GM21529 (cell line): Measurements from ENCODE around the gene DLGAP3.

Experiments
- ATAC-seq: cut with Tn5 transposase; IDR thresholded peaks from one replicate; pipeline ENCODE4 v1.9.1; 2021; ENCODE audit not compliant: unreplicated experiment

The DLGAP3 gene

GRCh38 chr1:34929853-34930701 is 627 bp upstream of the DLGAP3 start:
- no peak for ATAC-seq

DNA sequence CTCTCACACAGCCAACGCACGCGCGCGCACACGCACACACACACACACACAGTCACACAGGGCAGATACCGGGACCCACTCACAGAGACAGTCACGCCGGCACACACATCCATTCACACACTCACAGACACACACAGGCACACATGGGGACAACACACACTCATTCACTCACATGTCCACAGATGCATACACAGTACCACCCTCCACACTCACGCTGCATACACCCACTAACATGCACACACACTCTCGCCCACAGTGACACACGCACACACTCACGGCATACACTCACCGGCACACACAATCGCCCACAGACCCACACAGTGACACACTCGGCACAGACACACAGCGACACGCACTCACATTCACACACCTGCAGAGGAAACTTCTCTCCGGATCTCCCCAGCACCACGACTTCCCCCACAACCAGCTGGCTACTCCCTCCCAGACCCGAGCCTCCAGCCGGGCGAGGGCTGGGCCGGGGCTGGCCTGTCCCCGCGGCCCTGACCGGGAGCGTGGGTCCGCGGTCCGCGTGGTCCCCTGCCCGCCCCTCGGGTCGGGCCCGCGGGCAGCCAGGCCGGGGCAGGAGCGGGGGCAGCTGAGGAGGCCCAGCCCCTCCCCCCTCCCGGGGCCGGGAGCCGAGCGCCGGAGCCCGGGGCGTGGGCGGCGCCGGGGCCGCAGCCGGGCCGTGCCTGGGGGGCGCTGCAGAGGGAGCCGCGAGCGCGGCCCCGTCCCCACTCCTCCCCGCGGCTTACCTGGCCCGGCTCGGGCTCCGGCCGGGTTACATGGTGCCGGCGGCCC is 552 bp downstream of the DLGAP3 start:
- no peak for ATAC-seq

DNA sequence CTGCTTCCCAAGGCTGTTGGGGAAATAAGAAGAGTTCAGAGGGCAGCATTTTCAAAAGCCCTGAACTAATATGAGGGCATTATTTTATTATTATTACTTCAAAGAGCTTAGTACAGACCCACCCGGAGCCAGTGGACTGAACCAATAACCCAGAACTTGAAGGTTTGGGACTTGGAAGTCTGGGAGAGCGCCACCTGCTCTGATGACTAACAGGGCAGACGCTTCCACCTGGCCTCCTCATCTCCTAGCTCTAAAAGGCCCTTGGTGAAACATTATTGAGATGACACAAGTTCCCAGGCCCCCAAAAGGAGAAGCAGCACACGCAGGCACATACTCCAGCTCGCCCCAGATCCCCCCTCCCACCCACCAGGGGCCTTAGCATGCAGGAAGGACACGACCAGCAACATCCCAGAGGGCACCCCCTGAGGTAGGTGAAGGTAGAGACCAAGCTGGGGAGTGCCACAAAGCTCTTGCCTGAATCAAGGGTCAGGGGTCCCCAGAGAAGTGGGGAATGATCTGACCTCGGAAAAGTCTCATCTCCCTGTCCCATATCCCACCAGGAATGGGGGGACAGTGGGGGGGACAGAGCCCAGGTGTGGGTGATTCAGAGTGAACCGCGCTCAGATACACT is 1.3 kb downstream of the DLGAP3 start:
- ATAC-seq: no peak

GRCh38 chr1:34927316-34927715 is 2.1 kb downstream of the DLGAP3 start:
- ATAC-seq: no peak

DNA sequence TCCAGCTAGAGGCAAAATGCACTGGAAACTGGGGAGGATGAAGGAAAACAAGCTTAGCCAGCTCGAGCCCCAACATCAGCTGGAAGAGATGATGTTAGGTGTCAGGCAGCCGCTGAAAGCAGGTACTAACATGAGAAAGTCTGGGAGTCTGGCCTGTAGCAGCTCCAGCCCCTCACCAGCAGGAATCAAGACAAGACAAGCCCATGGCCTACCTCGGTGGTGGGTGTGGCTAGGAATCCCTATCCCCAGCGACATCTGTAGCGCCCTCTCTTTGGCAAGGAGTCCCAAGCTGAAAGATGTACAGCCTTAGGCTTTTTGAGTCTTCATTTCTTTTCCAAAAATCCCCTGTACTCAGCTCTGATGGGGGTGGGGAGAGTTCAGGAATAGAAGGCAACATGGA is 2.6 kb downstream of the DLGAP3 start:
- no peak for ATAC-seq

DNA sequence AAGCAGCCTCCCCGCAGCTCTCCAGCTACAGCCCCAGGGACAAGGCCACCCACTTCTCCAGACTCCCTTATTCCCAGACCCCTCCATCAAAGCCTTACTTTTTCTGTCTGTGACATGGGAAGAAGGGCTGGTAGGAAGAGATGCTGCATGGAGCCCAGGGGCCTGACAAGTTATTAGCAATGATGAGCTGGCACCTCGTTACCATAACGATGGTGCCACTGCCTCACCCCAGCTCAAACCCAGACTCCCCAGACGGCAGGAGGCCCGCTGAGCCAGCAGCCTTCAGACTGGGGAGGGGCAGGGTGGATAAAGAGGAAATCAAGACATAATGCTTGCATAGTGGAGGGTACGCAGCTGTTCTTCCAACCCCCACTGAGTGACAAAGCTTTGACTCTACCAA is 3.3 kb downstream of the DLGAP3 start:
- no peak for ATAC-seq

DNA sequence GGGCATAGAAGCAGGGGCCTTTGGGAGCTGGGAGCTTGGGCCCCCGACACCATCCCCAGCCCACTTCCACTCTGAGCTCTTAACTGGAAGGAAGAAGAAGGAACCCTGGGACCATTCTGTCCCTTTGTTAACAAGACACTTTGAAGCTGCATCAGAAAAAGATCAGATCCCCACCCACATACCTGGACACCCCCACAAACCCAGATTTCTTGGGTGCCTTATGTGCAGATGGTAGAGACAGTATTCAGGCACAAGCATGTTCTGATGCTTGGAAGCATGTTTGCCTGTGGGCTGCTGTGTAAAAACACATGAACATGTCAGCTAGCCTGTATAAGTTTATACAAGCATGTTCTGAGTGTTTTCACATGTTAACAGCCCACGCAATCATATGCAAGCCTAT is 3.7 kb downstream of the DLGAP3 start:
- ATAC-seq: no peak

DNA sequence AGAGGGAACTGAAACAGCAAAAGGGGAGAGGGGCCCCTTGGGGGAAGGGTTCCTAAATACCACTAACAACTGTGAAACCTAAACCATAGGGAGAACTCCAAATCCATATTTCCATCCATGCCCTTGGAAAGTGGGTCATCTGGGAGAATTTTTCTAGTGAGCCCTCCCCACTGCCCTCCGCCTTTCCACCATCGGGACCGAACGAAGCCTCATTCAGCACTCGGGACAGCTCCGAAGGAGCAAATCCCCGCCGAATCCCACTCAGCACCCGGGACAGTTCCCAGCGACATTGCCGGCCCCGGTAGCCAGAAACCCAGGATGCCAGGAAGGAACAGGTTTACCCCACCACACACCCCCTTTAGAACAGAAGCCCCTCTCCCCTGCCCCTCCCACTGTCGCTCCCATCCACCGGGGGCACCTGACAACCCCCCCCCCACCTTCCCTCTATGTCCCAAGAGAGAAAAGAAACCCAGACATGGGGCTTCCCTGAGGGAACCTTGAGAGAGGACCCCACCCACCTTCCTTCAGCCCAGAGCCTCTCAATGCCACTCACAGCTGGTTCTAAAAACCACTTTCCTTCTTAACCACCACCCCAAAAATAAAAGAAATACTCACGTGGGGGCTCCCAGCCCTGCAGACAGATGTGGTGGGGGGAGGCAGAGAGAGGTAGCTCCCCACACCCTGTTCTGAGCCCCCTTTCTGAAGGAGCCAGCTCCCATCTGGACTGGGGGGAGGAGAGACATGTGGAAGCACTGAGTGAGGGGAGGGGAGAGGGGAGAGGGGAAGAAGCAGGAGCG is 4.5 kb downstream of the DLGAP3 start:
- no peak for ATAC-seq

DNA sequence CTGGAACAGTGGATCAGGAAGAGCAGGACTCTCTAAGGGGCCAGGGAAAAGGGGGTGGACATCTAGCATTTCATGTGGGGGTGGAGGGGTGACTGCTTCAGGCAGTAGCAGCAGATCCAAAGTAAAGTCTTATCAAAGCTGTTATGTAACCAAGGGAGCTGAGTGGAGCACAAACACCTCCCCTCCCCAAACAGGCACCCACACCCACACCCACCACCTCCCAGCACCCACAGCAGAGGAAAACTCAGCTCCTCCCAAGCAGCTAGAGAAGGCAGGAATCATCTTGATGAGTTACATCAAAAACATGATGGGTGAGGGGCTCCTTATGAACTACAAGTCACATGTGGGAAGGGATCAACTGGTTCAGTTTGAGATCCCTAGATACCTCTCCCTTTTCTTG is 6.0 kb downstream of the DLGAP3 start:
- no peak for ATAC-seq

DNA sequence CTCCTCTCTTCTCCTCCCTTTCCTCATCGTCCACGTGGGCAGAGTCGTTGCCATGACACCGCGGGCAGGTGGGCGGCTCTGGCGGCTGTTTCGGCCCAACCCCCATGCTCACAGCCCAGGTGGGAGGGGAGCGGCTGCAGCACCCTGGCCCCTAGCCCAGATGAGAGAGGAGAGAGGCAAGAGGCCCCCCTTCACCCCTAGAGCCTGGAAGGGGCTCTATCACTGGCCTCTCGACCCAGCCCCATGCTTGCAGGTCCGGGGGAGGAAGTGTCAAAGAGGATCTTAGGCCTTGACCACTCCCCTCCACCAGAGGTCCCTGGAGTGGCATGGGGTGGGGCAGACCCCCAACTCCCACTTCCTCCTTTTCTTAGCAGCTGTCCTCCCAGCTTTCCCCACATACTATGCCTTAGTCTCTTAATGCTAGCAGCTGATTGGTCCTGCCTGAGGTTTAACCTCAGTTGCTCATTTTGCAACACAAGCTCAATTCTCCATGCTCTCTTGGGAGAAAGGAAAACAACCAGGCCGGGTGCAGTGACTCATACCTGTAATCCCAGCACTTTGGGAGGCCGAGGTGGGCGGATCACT is 10.4 kb downstream of the DLGAP3 start:
- no peak for ATAC-seq

- ATAC-seq: no peak
Measured at GRCh38 chr1:34918386-34918976, 11.0 kb downstream of the DLGAP3 start.

- ATAC-seq: no peak
Measured at GRCh38 chr1:34917017-34917416, 12.4 kb downstream of the DLGAP3 start.

- ATAC-seq: no peak
Measured at GRCh38 chr1:34916104-34916503, 13.3 kb downstream of the DLGAP3 start.

DNA sequence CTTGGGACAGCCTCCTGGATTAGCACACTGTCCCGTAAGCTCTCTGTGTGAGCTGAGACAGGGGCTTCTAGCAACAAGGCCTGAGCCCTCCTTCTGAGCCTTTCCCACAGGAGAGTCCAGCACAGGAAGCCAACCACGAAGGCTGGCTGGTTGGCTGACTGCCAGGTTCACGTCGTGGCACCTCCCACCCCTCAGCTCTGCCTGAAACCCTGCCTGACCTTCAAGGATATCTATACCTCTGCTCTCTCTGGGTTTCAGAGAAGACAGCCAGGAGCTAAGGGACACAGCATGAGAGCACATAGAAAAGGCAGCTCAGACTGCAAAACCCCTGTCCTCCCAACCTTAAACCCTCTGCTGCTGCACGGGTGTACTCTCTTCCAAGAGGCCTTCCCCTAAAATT is 13.9 kb downstream of the DLGAP3 start:
- ATAC-seq: no peak

GRCh38 chr1:34914958-34915357 is 14.5 kb downstream of the DLGAP3 start:
- no peak for ATAC-seq

DNA sequence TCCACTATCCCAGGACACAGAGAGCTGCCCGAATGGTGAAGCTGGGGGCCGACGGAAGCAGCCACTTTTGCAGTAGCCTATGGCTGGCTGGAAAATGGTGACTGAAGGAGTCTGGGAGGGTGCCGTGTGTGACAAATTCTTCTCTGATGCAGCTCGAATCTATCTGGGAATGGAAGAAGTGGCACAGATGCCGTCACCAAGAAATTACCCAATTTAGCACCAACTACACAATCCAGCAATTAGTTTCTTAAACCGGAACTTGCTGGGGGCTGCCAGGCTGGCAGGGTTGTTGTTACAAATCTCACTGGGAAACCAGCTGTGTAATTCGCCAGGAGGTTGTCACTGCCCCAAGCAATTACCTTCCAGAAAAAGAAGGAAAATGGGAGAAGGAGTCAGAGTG is 18.0 kb downstream of the DLGAP3 start:
- no peak for ATAC-seq

GRCh38 chr1:34910425-34910824 is 19.0 kb downstream of the DLGAP3 start:
- ATAC-seq: no peak

- ATAC-seq: no peak
Measured at GRCh38 chr1:34908369-34908768, 21.1 kb downstream of the DLGAP3 start.

- no peak for ATAC-seq
Measured at GRCh38 chr1:34907487-34908090, 21.9 kb downstream of the DLGAP3 start.

DNA sequence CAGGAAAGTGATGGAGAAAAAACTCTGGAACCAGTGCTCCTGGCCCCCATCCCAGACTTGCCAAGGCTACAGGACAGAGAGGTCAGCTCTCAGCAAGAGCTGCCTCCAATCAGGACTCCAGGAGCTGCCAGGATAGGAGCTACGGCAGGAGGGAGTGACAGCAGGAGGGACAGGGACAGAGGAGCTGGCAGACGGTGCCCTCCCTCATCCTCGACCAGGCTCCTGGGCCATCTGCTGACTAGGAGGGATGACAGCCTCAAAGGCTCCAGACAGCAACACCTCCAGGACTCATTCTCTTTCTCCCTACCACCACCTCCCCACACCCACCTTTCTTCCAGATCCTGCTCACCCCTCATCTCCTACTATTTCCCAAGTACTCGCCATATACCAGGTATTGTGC is 22.7 kb downstream of the DLGAP3 start:
- ATAC-seq: no peak
